Fibroblast of mammary gland (primary cell): Measurements from ENCODE around the gene NPC1L1.
A peak's percentile ranks its signal among the peaks of the same experiment; 100 is the strongest.

Source experiments
- DNase-seq: peaks from one replicate; pipeline ENCODE4 v3.0.0-alpha.2; 2010; ENCODE audit warnings: low read depth
- H3K4me3 ChIP-seq: 2 replicates; pipeline ENCODE4 v1.5.1; 2011; ENCODE audit warnings: low read depth, mild to moderate bottlenecking, low read length, moderate library complexity; ENCODE audit not compliant: control insufficient read depth
- TF ChIP-seq, protein P1 (sequence below): conservative IDR thresholded peaks from 2 replicates; pipeline ENCODE4 v1.5.1; 2011; ENCODE audit warnings: low read depth, low read length, inconsistent platforms; ENCODE audit not compliant: control insufficient read depth, insufficient read depth

The NPC1L1 gene

GRCh38 chr7:44498230-44498954 is 42.7 kb downstream of the NPC1L1 start:
- TF ChIP-seq, protein P1, sequence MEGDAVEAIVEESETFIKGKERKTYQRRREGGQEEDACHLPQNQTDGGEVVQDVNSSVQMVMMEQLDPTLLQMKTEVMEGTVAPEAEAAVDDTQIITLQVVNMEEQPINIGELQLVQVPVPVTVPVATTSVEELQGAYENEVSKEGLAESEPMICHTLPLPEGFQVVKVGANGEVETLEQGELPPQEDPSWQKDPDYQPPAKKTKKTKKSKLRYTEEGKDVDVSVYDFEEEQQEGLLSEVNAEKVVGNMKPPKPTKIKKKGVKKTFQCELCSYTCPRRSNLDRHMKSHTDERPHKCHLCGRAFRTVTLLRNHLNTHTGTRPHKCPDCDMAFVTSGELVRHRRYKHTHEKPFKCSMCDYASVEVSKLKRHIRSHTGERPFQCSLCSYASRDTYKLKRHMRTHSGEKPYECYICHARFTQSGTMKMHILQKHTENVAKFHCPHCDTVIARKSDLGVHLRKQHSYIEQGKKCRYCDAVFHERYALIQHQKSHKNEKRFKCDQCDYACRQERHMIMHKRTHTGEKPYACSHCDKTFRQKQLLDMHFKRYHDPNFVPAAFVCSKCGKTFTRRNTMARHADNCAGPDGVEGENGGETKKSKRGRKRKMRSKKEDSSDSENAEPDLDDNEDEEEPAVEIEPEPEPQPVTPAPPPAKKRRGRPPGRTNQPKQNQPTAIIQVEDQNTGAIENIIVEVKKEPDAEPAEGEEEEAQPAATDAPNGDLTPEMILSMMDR, result no peak
- no peak for DNase-seq
- no peak overlapping the region for H3K4me3 ChIP-seq

DNA sequence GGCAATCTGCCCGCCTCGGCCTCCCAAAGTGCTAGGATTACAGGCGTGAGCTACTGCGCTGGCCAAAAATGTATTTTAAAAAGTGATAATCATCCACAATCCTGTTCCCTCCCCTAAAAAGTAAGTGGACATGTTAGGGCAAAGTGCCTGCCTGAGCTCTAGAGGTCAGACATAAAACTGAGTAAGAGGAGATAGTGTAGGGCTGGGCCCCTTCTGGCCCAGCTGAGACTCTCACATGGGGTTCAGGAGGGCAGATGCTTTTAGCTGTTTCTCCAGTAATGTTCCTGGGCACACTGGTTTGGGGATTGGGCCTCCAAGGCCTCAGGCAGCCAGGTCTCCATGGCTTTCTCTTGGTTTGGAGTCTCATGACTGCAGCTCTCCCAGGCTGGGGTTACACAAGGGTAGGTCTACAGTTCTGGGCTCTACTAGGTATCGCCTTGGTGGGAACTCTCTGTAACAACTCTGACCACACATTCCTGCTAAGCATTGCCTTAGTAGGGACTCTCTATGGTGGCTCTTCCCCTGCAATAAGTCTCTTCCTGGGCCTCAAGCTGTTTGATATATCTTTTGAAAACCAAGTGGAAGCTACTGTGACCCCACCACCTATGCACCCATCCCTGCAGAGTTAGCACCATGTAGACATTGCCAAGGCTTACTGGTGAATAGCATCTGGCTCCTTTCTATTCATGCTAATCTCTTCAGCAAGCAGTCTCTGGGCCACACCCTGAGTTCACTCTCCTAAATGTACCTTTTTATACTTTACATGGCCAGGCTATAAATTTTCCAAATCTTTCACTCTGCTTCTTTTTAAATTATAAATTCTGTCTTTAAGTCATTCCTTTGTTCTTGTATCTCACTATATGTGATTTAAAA is 43.7 kb downstream of the NPC1L1 start:
- DNase-seq, result no peak
- TF ChIP-seq, protein P1, result no peak
- H3K4me3 ChIP-seq, result no peak overlapping the region

DNA sequence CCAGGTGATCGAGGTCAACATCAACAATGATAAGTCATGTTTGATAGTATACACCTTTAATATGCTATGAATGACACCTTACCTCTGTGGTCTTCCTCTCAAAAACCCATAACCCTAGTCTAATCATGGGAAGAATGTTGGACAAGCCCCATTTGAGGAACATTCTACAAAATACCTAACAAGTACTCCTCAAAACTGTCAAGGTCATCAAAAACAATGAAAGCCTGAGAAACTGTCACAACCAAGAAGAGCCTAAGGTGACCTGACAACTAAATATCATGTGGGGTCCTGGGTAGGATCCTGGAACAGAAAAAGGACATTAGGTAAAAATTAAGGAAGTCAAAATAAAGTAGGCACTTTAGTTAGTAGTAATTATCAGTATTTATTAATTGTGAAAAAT is 44.7 kb downstream of the NPC1L1 start:
- H3K4me3 ChIP-seq, result no peak overlapping the region
- TF ChIP-seq, protein P1, result no peak
- no peak for DNase-seq

DNA sequence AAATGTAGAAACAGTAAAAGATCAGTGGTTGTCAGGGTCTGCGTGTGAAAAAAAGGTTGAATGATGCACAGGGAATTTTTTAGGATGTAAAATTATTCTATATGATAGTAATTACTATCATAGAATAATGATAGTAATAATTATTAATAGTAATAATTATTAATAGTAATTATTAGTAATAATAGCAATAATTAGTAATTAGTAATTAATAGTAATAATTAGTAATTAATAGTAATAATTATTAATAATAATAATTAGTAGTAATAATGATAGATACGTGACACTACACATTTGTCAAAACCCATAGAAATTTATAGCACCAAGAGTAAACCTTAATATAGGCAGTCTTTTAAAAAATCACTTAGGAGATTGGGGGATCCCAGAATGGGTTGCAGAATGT is 46.2 kb downstream of the NPC1L1 start:
- DNase-seq, result no peak
- TF ChIP-seq, protein P1, result no peak
- no peak overlapping the region for H3K4me3 ChIP-seq

GRCh38 chr7:44491229-44491628 is 49.9 kb downstream of the NPC1L1 start:
- peak overlapping the region; percentile 89 for H3K4me3 ChIP-seq
- no peak for DNase-seq
- TF ChIP-seq, protein P1, result no peak

DNA sequence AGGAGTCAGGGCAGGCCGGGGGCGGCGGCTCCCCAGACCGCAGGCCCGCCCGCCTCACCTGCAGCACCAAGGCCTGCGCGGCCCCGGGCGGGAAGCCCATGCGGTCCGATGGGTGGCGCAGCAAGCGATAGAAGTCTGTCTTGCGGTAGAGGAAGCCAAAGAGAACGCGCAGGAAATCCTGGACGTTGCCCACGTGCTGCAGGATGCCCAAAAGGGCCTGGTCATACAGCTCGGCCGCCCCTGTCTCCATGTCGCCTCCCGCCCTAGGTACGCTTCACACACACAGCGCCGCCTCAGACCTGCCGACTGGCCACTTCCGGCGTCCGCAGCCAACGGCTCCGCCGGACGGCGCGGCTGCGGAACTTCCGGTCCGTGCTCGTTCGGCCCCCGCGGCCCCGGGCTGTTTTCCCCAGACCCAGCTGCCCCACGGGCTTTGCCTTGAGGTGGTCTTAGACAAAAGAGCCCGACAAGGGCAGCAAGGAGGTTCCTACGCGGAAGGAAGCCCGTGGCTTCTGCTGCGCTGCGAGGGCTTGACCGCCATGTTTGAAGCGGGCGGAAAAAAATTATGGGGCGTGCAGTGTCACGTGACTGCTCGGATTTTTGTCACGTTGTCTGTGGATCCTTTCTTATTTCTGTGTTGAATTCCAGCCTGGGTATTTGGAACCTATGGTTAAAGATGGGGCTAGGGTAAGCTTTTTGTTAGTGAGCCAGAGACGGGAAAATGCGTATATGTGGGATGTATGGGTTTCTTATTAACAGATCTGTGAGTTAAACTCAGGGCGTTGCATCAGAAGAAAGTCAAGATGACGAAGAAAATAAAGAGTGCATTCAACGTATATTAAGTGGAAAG is 50.6 kb downstream of the NPC1L1 start, which contains the start of gene NUDCD3:
Gene NUDCD3, minus strand, starts transcription at position 308 of the 850 bp plus-strand sequence. Its CDS starts 58 bp downstream, at position 250.
- TF ChIP-seq, protein P1, result no peak
- H3K4me3 ChIP-seq, result peak within 1 kb of the TSS; percentile 89
- peak; percentile 80 for DNase-seq
